PC-9 (cell line): ENCODE measurements around the gene MIGA2.

Experiments
- CTCF ChIP-seq: fragments of 200-600 bp; sonication (generic); conservative IDR thresholded peaks from 2 replicates; pipeline ENCODE4 v1.6.1; 2017; ENCODE audit warnings: mixed run types, antibody characterized with exemption, mild to moderate bottlenecking, moderate library complexity
- EZH2 ChIP-seq: fragments of 200-600 bp; sonication (generic); IDR thresholded peaks from 2 replicates; pipeline ENCODE4 v1.8.0; 2017; ENCODE audit warnings: antibody characterized with exemption, low read depth

GRCh38 chr9:129102791-129103594 lies 66.6 kb downstream of the MIGA2 start:
- TF ChIP-seq CTCF (peak; percentile 65), EZH2 (no peak)
